HG03103 (cell line): Measurements from ENCODE around the gene MBL2.
A peak's percentile ranks its signal among the peaks of the same experiment; 100 is the strongest.

Experiments used
- ATAC-seq: cut with Tn5 transposase; IDR thresholded peaks from one replicate; pipeline ENCODE4 v1.9.1; 2021; ENCODE audit warnings: low read depth; ENCODE audit not compliant: unreplicated experiment

Gene MBL2

DNA sequence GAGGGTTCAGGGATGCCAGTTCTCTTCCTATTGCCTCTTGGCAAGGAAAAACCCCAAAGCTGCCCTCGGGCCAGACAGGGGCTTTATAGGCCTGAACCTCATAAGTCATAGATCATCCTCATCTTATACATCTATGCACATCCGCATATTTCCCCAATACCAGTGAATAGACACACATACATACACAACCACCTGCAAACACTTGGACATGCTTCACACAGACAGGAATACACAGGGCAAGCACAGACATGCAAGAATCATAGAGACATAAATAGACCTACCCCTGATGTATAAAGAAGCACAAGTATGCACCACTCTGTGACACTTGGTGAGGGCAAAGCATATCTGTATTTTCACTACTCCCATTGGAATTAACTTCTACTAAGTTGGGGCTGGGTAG lies 30.7 kb downstream of the MBL2 start:
- no peak for ATAC-seq

- ATAC-seq = peak; percentile 58
Observed at GRCh38 chr10:52740913-52741675, 31.5 kb downstream of the MBL2 start.

DNA sequence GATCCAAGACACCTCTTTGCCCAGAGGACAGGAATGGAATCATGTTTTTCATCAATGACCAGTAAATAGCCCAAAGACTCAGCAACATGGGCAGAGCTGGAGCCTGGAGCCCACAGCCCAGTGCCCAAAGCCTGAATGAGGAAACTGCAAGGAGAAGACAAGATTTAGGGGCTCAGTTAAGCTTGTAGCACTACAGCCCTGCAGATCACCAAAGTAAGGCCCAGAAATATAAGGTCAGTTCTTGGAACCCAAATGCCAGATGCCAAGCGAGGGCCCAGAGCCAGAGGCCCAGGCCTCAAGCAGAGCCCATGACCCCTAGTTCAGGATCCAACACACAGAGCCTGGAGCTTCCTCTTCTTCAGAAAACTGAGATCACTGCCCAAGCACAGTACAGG lies 32.4 kb downstream of the MBL2 start:
- no peak for ATAC-seq

- no peak for ATAC-seq
Observed at GRCh38 chr10:52739380-52740154, 33.0 kb downstream of the MBL2 start.

DNA sequence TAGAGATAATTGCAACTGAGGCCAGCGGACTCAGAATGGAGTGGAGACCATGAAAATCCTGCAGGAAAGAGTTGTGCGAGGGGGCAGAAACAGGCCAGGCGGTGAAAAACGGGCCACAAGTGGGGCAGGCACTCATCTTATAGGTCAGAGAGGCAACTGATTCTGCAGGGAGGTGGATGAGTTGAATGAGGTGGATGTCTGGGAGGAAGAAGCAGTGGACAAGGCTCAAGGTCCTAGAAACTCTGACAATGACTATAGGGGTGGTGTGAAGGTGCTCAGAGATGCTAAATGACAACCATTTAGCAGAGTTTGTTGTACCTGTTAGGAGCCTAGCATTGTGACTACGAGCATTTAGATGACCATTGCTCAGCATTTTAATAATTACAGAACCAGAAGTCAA lies 33.6 kb downstream of the MBL2 start:
- no peak for ATAC-seq

GRCh38 chr10:52729271-52730104 lies 43.1 kb downstream of the MBL2 start:
- ATAC-seq = no peak

- ATAC-seq = no peak
Observed at GRCh38 chr10:52720018-52720417, 52.6 kb downstream of the MBL2 start.
